T-cell (primary cell): Measurements from ENCODE around the gene EDIL3. TPM values are rescaled to one million over a fixed set of nuclear protein-coding genes. Genes with fewer than 3 reads are reported as not detected.
"Not testable (repeated sequence)": the region's sequence is repeated elsewhere in the genome, so short reads cannot be mapped to it uniquely, and the experiment has no call there.

Source experiments
- ATAC-seq, 4 experiments: fragments of 200-7000 bp in 3 of 4; fragments of 150-1000 bp in 1 of 4; cut with Tn5 transposase; replicated peaks in 1 of 4; 1 replicate in 3 of 4; 2 replicates in 1 of 4; pipeline ENCODE4 v1.10.0; 2021; ENCODE audit warnings: moderate library complexity in 3 of 4, mild to moderate bottlenecking in 2 of 4, moderate number of reproducible peaks in 1 of 4
- CTCF ChIA-PET, 2 donors: fragments of 300-600 bp; sonication (Branson Sonifier 250); formaldehyde crosslinking; loops; one replicate each; lab custom pipeline; 2022; ENCODE audit warnings: antibody characterized with exemption in 2 of 2; lab: Charles Lee
- POLR2A ChIA-PET, 2 donors: fragments of 300-600 bp; sonication (Branson Sonifier 250); formaldehyde crosslinking; loops; one replicate each; lab custom pipeline; 2022; ENCODE audit warnings: antibody characterized with exemption in 2 of 2; lab: Charles Lee
- DNase-seq, 35 experiments: peaks; one replicate each; pipeline versions ENCODE4 v3.0.0 to v3.0.0-alpha.2; 2013 to 2023
- H3K27ac ChIP-seq: one replicate; pipeline ENCODE4 v1.5.1; 2013; ENCODE audit warnings: low read length
- H3K27me3 ChIP-seq, 2 experiments: replicated peaks in 1 of 2; 1 replicate in 1 of 2; 2 replicates in 1 of 2; pipeline versions ENCODE4 v1.6.1 to v1.7.0; 2013; ENCODE audit warnings: low read length in 1 of 2, mixed read lengths in 1 of 2; ENCODE audit not compliant: control insufficient read depth in 2 of 2, insufficient read depth in 2 of 2; ENCODE audit errors: extremely low read depth in 1 of 2
- H3K36me3 ChIP-seq, 2 donors: 1 replicate in 1 of 2; 2 replicates in 1 of 2; pipeline versions ENCODE4 v1.6.1 to v1.7.0; 2013; ENCODE audit warnings: low read length in 1 of 2; ENCODE audit not compliant: control insufficient read depth in 2 of 2, insufficient read depth in 1 of 2; ENCODE audit errors: extremely low read depth in 1 of 2
- H3K4me1 ChIP-seq, 2 experiments: 1 replicate in 1 of 2; 2 replicates in 1 of 2; pipeline versions ENCODE4 v1.6.1 to v1.7.0; 2013; ENCODE audit warnings: low read length in 2 of 2, mixed read lengths in 1 of 2; ENCODE audit not compliant: insufficient read depth in 2 of 2, control insufficient read depth in 1 of 2; ENCODE audit errors: extremely low read depth in 1 of 2
- H3K4me3 ChIP-seq, 2 donors: 1 replicate in 1 of 2; 2 replicates in 1 of 2; pipeline versions ENCODE4 v1.5.1 to v1.7.0; 2013; ENCODE audit warnings: mild to moderate bottlenecking in 2 of 2, low read length in 1 of 2, moderate library complexity in 1 of 2; ENCODE audit not compliant: control insufficient read depth in 1 of 2; ENCODE audit errors: extremely low read depth in 1 of 2
- H3K9me3 ChIP-seq: 2 replicates; pipeline ENCODE4 v1.7.0; 2013
- H3K27ac Mint-ChIP-seq, 2 donors: one replicate each; pipeline ENCODE4 v1.8.0; 2020 to 2021; ENCODE audit warnings: mild to moderate bottlenecking in 2 of 2, mixed read lengths in 2 of 2
- H3K27me3 Mint-ChIP-seq, 2 donors: one replicate each; pipeline ENCODE4 v1.8.0; 2021 to 2022; ENCODE audit warnings: mixed read lengths in 2 of 2
- H3K36me3 Mint-ChIP-seq: one replicate; pipeline ENCODE4 v1.8.0; 2021; ENCODE audit warnings: mixed read lengths
- H3K4me1 Mint-ChIP-seq, 3 donors: one replicate each; pipeline ENCODE4 v1.8.0; 2020 to 2022; ENCODE audit warnings: mixed read lengths in 3 of 3, mild to moderate bottlenecking in 1 of 3
- H3K4me3 Mint-ChIP-seq, 3 donors: one replicate each; pipeline ENCODE4 v1.8.0; 2020 to 2022; ENCODE audit warnings: mild to moderate bottlenecking in 3 of 3, mixed read lengths in 3 of 3, moderate library complexity in 3 of 3
- H3K9me3 Mint-ChIP-seq, 3 donors: one replicate each; pipeline ENCODE4 v1.8.0; 2020 to 2022; ENCODE audit warnings: mixed read lengths in 3 of 3
- WGBS: methylation state at CpG from one replicate; pipeline ENCODE4 v1.1.5; 2013; ENCODE audit warnings: missing lambda C conversion rate; ENCODE audit not compliant: insufficient coverage; 5-methylcytosine and 5-hydroxymethylcytosine counted together
- total RNA-seq, 35 experiments: library from RNA in 6 of 35; stranded (reverse) in 6 of 35; fragments of 120-200 nt in 1 of 35; gene quantifications; one replicate each; pipeline versions ENCODE4 v1.2.1 to v1.2.4 and lab custom pipeline; 2013 to 2026

Gene EDIL3
- total RNA-seq, 5 donors from 2014 or later (not counting 1 experiment from before 2014, with no cell fraction given), result 0.07 to 0.18 (median 0.16) TPM; not detected in 2

DNA sequence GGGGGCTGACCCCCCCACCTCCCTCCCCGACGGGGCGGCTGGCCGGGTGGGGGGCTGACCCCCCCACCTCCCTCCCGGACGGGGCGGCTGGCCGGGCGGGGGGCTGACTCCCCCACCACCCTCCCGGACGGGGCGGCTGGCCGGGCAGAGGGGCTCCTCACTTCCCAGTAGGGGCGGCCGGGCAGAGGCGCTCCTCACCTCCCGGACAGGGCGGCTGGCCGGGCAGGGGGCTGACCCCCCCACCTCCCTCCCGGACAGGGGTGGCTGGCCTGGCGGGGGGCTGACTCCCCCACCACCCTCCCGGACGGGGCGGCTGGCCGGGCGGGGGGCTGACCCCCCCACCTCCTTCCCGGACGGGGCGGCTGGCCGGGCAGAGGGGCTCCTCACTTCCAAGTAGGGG, 72.4 kb downstream of the EDIL3 start:
- DNase-seq, CTCF ChIA-PET: not testable (repeated sequence)

DNA sequence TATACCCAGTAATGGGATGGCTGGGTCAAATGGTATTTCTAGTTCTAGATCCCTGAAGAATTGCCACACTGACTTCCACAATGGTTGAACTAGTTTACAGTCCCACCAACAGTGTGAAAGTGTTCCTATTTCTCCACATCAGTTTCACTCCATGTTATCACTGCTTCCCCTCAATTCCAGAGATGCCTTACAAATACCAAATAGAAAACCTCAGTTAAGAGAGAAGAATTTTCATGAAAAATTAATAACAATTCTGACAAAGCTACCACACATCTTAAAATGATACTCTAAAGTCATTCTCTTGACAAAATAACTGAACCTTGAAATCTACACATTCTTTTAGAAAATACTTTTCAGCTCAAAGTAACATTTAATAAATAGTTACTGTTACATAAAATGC, 74.8 kb downstream of the EDIL3 start:
- H3K36me3 ChIP-seq, H3K9me3 ChIP-seq, H3K36me3 Mint-ChIP-seq, ATAC-seq, H3K4me1 Mint-ChIP-seq, H3K4me3 Mint-ChIP-seq, H3K27me3 ChIP-seq, H3K27me3 Mint-ChIP-seq, CTCF ChIA-PET, H3K4me3 ChIP-seq, DNase-seq, H3K27ac Mint-ChIP-seq, H3K9me3 Mint-ChIP-seq, H3K4me1 ChIP-seq, H3K27ac ChIP-seq, POLR2A ChIA-PET: not testable (repeated sequence)

More for the DNA sequence above, 72.4 kb downstream of the EDIL3 start:
- H3K4me1 Mint-ChIP-seq, POLR2A ChIA-PET, H3K27ac Mint-ChIP-seq, H3K27me3 Mint-ChIP-seq, H3K4me3 Mint-ChIP-seq, ATAC-seq, H3K9me3 Mint-ChIP-seq, H3K36me3 Mint-ChIP-seq, H3K27me3 ChIP-seq, H3K27ac ChIP-seq, H3K4me3 ChIP-seq, H3K4me1 ChIP-seq, H3K36me3 ChIP-seq, H3K9me3 ChIP-seq: not testable (repeated sequence)
- no CpG with 5 or more reads among the region's 30 CpGs for WGBS

DNA sequence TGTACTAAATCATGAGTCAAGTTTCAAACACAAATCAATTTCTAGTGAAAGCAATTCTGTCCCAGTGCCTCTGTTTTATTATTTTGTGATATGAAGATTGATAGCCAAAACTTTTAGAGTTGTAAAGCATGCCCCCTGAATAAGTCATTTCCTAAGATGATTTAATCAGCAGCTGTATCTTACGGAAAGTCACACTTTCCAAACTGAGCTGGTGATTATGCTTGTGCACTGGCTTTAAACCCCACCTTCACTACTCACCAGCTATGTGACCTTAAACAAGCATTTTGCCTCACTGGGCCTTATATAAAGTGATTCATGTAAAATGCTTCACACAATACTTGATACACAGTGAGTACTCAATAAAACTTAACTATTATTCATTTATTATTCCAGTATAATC, 78.1 kb downstream of the EDIL3 start:
- no peak for DNase-seq
- H3K27me3 ChIP-seq, result no peaks in the 10 kb centered on the region
- H3K27me3 Mint-ChIP-seq, result no peaks in the 10 kb centered on the region
- ATAC-seq, result no peak
- no peaks in the 10 kb centered on the region for H3K4me1 ChIP-seq
- H3K36me3 ChIP-seq, result no peaks in the 10 kb centered on the region
- no peak overlapping the region for H3K27ac Mint-ChIP-seq
- H3K4me3 Mint-ChIP-seq, result no peak overlapping the region
- ChIA-PET CTCF (no interaction called here), POLR2A (no interaction called here)
- no peaks in the 10 kb centered on the region for H3K9me3 ChIP-seq
- H3K4me1 Mint-ChIP-seq, result no peaks in the 10 kb centered on the region
- no peaks in the 10 kb centered on the region for H3K9me3 Mint-ChIP-seq
- no peaks in the 10 kb centered on the region for H3K36me3 Mint-ChIP-seq
- 100% methylated on average over 1 of the region's 1 CpG for WGBS
- no peak overlapping the region for H3K27ac ChIP-seq
- H3K4me3 ChIP-seq, result no peak overlapping the region

DNA sequence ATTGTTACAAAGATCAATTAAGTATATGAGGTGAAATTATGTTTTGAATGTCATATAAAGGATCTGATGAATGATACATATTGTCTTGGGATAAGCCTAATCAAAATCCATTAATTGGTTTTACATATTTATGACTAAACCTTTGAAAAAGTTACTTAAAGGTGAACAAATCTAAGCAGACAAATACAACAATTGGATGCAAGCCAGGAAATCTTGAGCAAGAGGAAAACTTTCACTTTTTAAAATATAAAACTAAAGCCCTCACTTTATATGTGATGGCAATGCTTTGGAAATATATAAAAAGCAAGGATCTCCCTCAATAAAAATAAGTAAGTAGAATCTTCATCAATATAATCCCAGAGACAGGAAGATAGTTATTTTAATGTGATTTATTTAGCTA, 80.1 kb downstream of the EDIL3 start:
- Histone ChIP-seq H3K27ac (no peak overlapping the region), H3K4me3 (no peak overlapping the region), H3K27me3 (no peaks in the 10 kb centered on the region), H3K36me3 (no peaks in the 10 kb centered on the region), H3K9me3 (no peaks in the 10 kb centered on the region), H3K4me1 (no peaks in the 10 kb centered on the region)
- CTCF ChIA-PET, result interaction anchor here in 1 of 2 donors (0.7 kb wide), 1 partner anchor 809 kb away, joined by 3 read pairs; no protein-coding TSS in a partner anchor
- Mint-ChIP-seq H3K4me3 (no peak overlapping the region), H3K27me3 (no peaks in the 10 kb centered on the region), H3K36me3 (no peaks in the 10 kb centered on the region), H3K9me3 (no peaks in the 10 kb centered on the region), H3K4me1 (no peaks in the 10 kb centered on the region), H3K27ac (no peak overlapping the region)
- ATAC-seq, result no peak
- DNase-seq, result no peak
- POLR2A ChIA-PET, result no interaction called here

DNA sequence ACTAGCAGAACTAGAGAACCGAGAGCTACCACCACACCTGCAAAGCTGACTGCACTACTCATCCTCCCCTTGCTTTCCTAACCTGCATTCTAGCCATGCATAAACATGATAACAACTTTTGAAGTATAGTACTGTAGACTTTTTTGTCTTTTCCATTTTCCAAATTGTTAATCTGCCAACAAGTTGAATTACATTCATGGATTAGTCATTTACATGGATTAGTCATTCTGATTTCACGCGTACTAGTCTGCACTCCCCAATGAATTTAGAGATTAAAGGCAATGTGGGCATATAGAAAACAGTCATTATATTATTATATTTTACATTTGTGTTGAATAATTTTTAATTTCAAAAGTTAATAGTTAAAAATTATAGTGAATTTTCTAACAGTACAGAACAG, 81.4 kb downstream of the EDIL3 start:
- WGBS, result no CpG with 5 or more reads among the region's 3 CpGs
- CTCF ChIA-PET, result no interaction called here
- no peak for ATAC-seq

DNA sequence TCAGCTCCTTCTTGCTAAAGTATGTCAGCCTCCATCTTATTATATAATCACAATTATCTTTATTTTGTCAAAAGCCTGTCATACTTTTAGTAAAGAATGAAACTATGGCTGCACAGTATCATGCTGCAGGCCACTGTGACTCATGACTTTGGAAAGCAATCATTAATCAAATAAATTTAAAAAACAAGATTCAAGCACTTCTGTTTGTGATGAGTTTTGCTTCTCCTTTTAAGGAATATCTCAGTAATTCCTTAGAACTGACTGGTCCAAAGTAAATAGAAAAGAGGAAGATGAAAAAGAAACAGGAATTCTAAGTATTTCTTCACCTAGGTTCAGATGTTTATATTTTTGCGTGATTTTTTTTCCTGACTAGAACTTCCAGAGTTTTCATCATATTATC, 83.1 kb downstream of the EDIL3 start:
- H3K4me3 Mint-ChIP-seq, result no peak overlapping the region
- H3K27me3 Mint-ChIP-seq, result no peaks in the 10 kb centered on the region
- CTCF ChIA-PET, result no interaction called here
- no peaks in the 10 kb centered on the region for H3K36me3 Mint-ChIP-seq
- ATAC-seq (no peak), DNase-seq (no peak)
- Histone ChIP-seq H3K36me3 (no peaks in the 10 kb centered on the region), H3K27ac (no peak overlapping the region), H3K4me3 (no peak overlapping the region), H3K27me3 (no peaks in the 10 kb centered on the region), H3K4me1 (no peaks in the 10 kb centered on the region), H3K9me3 (no peaks in the 10 kb centered on the region)
- H3K9me3 Mint-ChIP-seq, result peaks cover 0 to 4% (median 2%) of the 10 kb centered on the region in 3 donors
- POLR2A ChIA-PET, result no interaction called here
- no peaks in the 10 kb centered on the region for H3K4me1 Mint-ChIP-seq
- H3K27ac Mint-ChIP-seq, result no peak overlapping the region
- no CpG with 5 or more reads among the region's 1 CpG for WGBS

More for the DNA sequence above, 81.4 kb downstream of the EDIL3 start:
- Histone ChIP-seq H3K36me3 (no peaks in the 10 kb centered on the region), H3K27me3 (no peaks in the 10 kb centered on the region), H3K4me3 (no peak overlapping the region), H3K4me1 (no peaks in the 10 kb centered on the region), H3K27ac (no peak overlapping the region), H3K9me3 (no peaks in the 10 kb centered on the region)
- no peaks in the 10 kb centered on the region for H3K36me3 Mint-ChIP-seq
- no peaks in the 10 kb centered on the region for H3K4me1 Mint-ChIP-seq
- DNase-seq, result no peak
- no peaks in the 10 kb centered on the region for H3K9me3 Mint-ChIP-seq
- H3K4me3 Mint-ChIP-seq, result no peak overlapping the region
- H3K27ac Mint-ChIP-seq, result no peak overlapping the region
- POLR2A ChIA-PET, result interaction anchor here in 1 of 2 donors (0.6 kb wide), 1 partner anchor 112 kb away, joined by 3 read pairs; no protein-coding TSS in a partner anchor
- H3K27me3 Mint-ChIP-seq, result no peaks in the 10 kb centered on the region

DNA sequence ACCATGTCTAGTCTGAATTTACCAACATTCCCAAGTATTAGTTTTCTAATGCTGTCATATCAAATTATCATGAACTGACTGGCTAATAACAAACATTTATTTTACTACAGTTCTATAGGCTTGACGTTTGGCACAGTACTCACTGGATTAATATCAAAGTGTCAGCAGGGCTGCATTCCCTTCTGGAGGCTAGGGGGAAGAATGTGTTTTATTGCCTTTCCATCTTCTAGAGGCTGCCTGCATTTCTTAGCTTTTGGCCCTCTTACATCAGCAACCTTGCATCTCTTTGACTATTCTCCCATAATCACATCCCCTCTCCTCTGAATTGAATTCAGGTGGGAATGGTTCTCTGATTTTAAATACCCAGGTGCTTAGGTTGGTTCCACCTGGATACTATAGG, 84.7 kb downstream of the EDIL3 start:
- Histone ChIP-seq H3K36me3 (no peaks in the 10 kb centered on the region), H3K27me3 (no peaks in the 10 kb centered on the region), H3K27ac (no peak overlapping the region), H3K4me3 (no peak overlapping the region), H3K9me3 (no peaks in the 10 kb centered on the region), H3K4me1 (no peaks in the 10 kb centered on the region)
- H3K4me3 Mint-ChIP-seq, result no peak overlapping the region
- DNase-seq, result no peak
- ChIA-PET CTCF (no interaction called here), POLR2A (no interaction called here)
- H3K4me1 Mint-ChIP-seq, result no peaks in the 10 kb centered on the region
- H3K27ac Mint-ChIP-seq, result no peak overlapping the region
- ATAC-seq, result no peak
- no peaks in the 10 kb centered on the region for H3K36me3 Mint-ChIP-seq
- peaks cover 0 to 4% (median 2%) of the 10 kb centered on the region in 3 donors for H3K9me3 Mint-ChIP-seq
- H3K27me3 Mint-ChIP-seq, result no peaks in the 10 kb centered on the region
- WGBS, result no CpG with 5 or more reads among the region's 1 CpG
